Fibroblast of lung (primary cell): ENCODE results near the gene CLEC16A. TPM values are rescaled to one million over a fixed set of nuclear protein-coding genes. Genes with fewer than 3 reads are reported as not detected.
A peak's percentile ranks its signal among the peaks of the same experiment; 100 is the strongest.

ENCODE experiments used
- DNase-seq, 2 donors: peaks; one replicate each; pipeline versions ENCODE4 v3.0.0 to v3.0.0-alpha.2; 2010; ENCODE audit warnings: low read depth in 2 of 2
- H2AFZ ChIP-seq: 2 replicates; pipeline ENCODE4 v1.5.1; 2012; ENCODE audit warnings: low read length, control low read depth, inconsistent platforms
- H3K27ac ChIP-seq: 2 replicates; pipeline ENCODE4 v1.5.1; 2011; ENCODE audit warnings: low read length, control low read depth; ENCODE audit not compliant: insufficient read depth
- H3K27me3 ChIP-seq: 2 replicates; pipeline ENCODE4 v1.5.1; 2011; ENCODE audit warnings: mild to moderate bottlenecking, low read length; ENCODE audit not compliant: control insufficient read depth, insufficient read depth
- H3K36me3 ChIP-seq: 2 replicates; pipeline ENCODE4 v1.5.1; 2011; ENCODE audit warnings: low read length; ENCODE audit not compliant: control insufficient read depth, insufficient read depth
- H3K4me1 ChIP-seq: 2 replicates; pipeline ENCODE4 v1.5.1; 2011; ENCODE audit warnings: low read length; ENCODE audit not compliant: control insufficient read depth, insufficient read depth; ENCODE audit errors: extremely low read depth
- H3K4me2 ChIP-seq: 2 replicates; pipeline ENCODE4 v1.5.1; 2011; ENCODE audit warnings: low read length, control low read depth; ENCODE audit not compliant: insufficient read depth; ENCODE audit errors: extremely low read depth
- H3K4me3 ChIP-seq, 4 experiments: fragments of 200-600 bp in 1 of 4; sonication (generic) in 1 of 4; replicated peaks in 1 of 4; 2 replicates each; pipeline ENCODE4 v1.5.1; 2011 to 2016; ENCODE audit warnings: low read length in 4 of 4, low read depth in 3 of 4, mild to moderate bottlenecking in 3 of 4, control low read depth in 2 of 4, inconsistent platforms in 1 of 4, mixed read lengths in 1 of 4; ENCODE audit not compliant: insufficient read depth in 1 of 4; ENCODE audit errors: control extremely low read depth in 1 of 4
- H3K79me2 ChIP-seq: 2 replicates; pipeline ENCODE4 v1.5.1; 2012; ENCODE audit warnings: mild to moderate bottlenecking, low read length, inconsistent platforms; ENCODE audit not compliant: control insufficient read depth, insufficient read depth
- H3K9ac ChIP-seq: 2 replicates; pipeline ENCODE4 v1.5.1; 2011; ENCODE audit warnings: mild to moderate bottlenecking, low read length, control low read depth; ENCODE audit not compliant: insufficient read depth
- H3K9me3 ChIP-seq: 2 replicates; pipeline ENCODE4 v1.5.1; 2012; ENCODE audit warnings: low read depth, low read length; ENCODE audit not compliant: control insufficient read depth, insufficient read depth
- H4K20me1 ChIP-seq: 2 replicates; pipeline ENCODE4 v1.5.1; 2011; ENCODE audit warnings: low read length; ENCODE audit not compliant: control insufficient read depth, insufficient read depth; ENCODE audit errors: extremely low read depth
- CTCF ChIP-seq, 2 donors: IDR thresholded peaks in 1 of 2; conservative IDR thresholded peaks in 1 of 2; 1 replicate in 1 of 2; 2 replicates in 1 of 2; pipeline ENCODE4 v1.5.1; 2011 to 2012; ENCODE audit warnings: low read length in 2 of 2, control low read depth in 1 of 2, inconsistent platforms in 1 of 2, low read depth in 1 of 2, mild to moderate bottlenecking in 1 of 2
- EZH2 ChIP-seq: IDR thresholded peaks from 2 replicates; pipeline ENCODE4 v1.5.1; 2012; ENCODE audit warnings: low read length, control low read depth, mild to moderate bottlenecking; ENCODE audit errors: missing control alignments
- polyA plus RNA-seq, 2 donors: library from polyadenylated mRNA; depleted of rRNA in 1 of 2; stranded (reverse) in 1 of 2; unstranded in 1 of 2; fragments of >200 nt; gene quantifications; 2 replicates each; pipeline ENCODE4 v1.2.1, GENCODE V29; 2011 to 2012; ENCODE audit warnings: missing spikeins in 1 of 2
- total RNA-seq: library from RNA; depleted of rRNA; stranded (reverse); fragments of >200 nt; gene quantifications from 2 replicates; pipeline ENCODE4 v1.2.1, GENCODE V29; 2014

CLEC16A gene
- total and polyA plus RNA-seq, 2 donors (not counting 1 experiment from before 2014, with no cell fraction given), result 9.1 to 22.0 TPM

GRCh38 chr16:11161439-11161838 lies 217.1 kb downstream of the CLEC16A start:
- Histone ChIP-seq H3K79me2 (no peaks in the 10 kb centered on the region), H2AFZ (no peak overlapping the region), H3K9ac (no peak overlapping the region), H3K4me1 (peaks cover 7% of the 10 kb centered on the region), H3K4me2 (peak overlapping the region; percentile 19), H4K20me1 (no peaks in the 10 kb centered on the region), H3K27ac (no peak overlapping the region), H3K27me3 (no peaks in the 10 kb centered on the region), H3K4me3 (no peak overlapping the region), H3K36me3 (no peaks in the 10 kb centered on the region), H3K9me3 (no peaks in the 10 kb centered on the region)
- DNase-seq, result no peak
- TF ChIP-seq EZH2, result no peak

DNA sequence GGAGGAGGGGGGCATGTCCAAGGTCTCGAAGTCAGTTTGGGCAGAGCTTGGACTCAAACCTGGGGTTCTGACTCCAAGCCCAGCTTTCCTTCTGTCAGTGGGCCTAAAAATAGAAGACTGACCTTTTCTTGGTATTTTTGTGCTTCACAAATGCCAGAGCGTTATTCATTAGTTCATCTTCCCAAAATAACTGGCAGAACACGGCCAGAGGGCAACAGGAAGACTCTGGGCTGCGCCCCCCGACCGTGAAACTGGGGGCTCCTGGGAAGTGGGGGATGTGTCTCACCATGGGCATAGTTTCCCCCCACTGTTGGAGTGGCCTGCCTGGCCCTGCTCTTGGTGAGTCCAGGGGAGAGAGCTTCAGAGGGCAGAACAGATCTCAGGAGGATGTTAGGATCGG lies 217.6 kb downstream of the CLEC16A start:
- Histone ChIP-seq H3K79me2 (no peaks in the 10 kb centered on the region), H3K36me3 (no peaks in the 10 kb centered on the region), H3K9ac (no peak overlapping the region), H3K4me3 (no peak overlapping the region), H4K20me1 (no peaks in the 10 kb centered on the region), H3K27me3 (no peaks in the 10 kb centered on the region), H3K27ac (no peak overlapping the region), H3K9me3 (no peaks in the 10 kb centered on the region), H2AFZ (no peak overlapping the region), H3K4me2 (peak overlapping the region; percentile 19), H3K4me1 (peaks cover 7% of the 10 kb centered on the region)
- TF ChIP-seq CTCF (conservative IDR thresholded peaks at IDR 0.05 in 1 of 2, IDR thresholded peaks at IDR 0.05 in 1 of 2; ENCODE audit: low read depth in 1 of 2, low read length in 2 of 2) (no peak), EZH2 (no peak)
- DNase-seq, result no peak

DNA sequence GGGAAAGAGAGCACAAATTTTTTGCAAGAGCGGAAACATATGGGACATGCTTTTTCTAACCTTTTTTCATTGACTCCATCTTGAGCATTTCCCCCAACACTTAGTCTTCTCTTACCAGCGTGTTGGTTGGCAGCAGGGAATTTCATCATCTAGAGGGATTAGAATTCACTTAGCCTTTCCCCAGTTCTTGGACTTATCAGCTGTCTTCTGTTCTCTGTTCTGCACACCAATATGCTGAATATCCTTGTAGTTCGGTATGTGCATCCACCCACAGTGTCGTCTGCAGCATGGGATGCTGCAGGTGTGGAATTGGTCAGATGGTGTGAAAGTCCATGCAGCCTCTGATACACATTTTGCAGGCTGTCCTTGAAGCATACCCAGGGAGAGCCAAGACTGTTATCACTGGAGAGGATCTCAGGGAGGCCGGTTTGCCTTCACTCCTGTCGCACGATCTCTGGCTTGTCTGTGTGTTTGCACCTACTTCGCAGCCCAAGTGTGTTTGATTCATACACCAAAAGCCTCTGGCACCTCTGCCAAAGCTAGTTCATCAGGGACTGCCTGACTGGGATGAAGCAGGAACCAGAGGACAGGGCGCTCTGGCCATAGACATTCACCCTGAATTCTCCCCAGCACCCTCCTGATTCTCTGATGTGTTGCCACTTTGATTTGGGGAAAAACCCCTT lies 218.4 kb downstream of the CLEC16A start:
- H2AFZ ChIP-seq, result no peak overlapping the region
- H3K4me2 ChIP-seq, result no peak overlapping the region
- no peaks in the 10 kb centered on the region for H3K36me3 ChIP-seq
- H3K9ac ChIP-seq, result no peak overlapping the region
- H3K79me2 ChIP-seq, result no peaks in the 10 kb centered on the region
- no peaks in the 10 kb centered on the region for H3K9me3 ChIP-seq
- TF ChIP-seq EZH2 (no peak), CTCF (conservative IDR thresholded peaks at IDR 0.05 in 1 of 2, IDR thresholded peaks at IDR 0.05 in 1 of 2; ENCODE audit: low read depth in 1 of 2, low read length in 2 of 2) (no peak)
- no peaks in the 10 kb centered on the region for H4K20me1 ChIP-seq
- DNase-seq, result no peak
- H3K4me3 ChIP-seq, result no peak overlapping the region
- no peak overlapping the region for H3K27ac ChIP-seq
- H3K4me1 ChIP-seq, result peaks cover 7% of the 10 kb centered on the region
- H3K27me3 ChIP-seq, result no peaks in the 10 kb centered on the region
